OCI-LY3 (cell line): ENCODE measurements around the gene SGSM1.

ENCODE experiments used
- EZH2phosphoT487 ChIP-seq: fragments of 200-600 bp; shearing (Covaris generic); IDR thresholded peaks from 2 replicates; pipeline ENCODE4 v1.6.1; 2018; ENCODE audit warnings: antibody characterized with exemption, mixed run types, low read depth
- TF ChIP-seq, protein P1 (sequence below): fragments of 200-600, 300-600 bp; sonication (generic); IDR thresholded peaks from 2 replicates; pipeline ENCODE4 v1.5.1; 2014; ENCODE audit warnings: antibody characterized with exemption, low read length, low read depth

- TF ChIP-seq, protein P1, sequence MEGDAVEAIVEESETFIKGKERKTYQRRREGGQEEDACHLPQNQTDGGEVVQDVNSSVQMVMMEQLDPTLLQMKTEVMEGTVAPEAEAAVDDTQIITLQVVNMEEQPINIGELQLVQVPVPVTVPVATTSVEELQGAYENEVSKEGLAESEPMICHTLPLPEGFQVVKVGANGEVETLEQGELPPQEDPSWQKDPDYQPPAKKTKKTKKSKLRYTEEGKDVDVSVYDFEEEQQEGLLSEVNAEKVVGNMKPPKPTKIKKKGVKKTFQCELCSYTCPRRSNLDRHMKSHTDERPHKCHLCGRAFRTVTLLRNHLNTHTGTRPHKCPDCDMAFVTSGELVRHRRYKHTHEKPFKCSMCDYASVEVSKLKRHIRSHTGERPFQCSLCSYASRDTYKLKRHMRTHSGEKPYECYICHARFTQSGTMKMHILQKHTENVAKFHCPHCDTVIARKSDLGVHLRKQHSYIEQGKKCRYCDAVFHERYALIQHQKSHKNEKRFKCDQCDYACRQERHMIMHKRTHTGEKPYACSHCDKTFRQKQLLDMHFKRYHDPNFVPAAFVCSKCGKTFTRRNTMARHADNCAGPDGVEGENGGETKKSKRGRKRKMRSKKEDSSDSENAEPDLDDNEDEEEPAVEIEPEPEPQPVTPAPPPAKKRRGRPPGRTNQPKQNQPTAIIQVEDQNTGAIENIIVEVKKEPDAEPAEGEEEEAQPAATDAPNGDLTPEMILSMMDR, result no peak
- no peak for TF ChIP-seq EZH2phosphoT487
These were observed 1.4 kb downstream of the SGSM1 start for GRCh38 chr22:24807284-24807950.
